HCT116 (cell line): Measurements from ENCODE around the gene FTCDNL1. TPM values are rescaled to one million over a fixed set of nuclear protein-coding genes. Genes with fewer than 3 reads are reported as not detected.

Experiments used
- ATAC-seq: fragments of 200-7000 bp; cut with Tn5 transposase; 2 replicates; pipeline ENCODE4 v1.9.1; 2020; ENCODE audit warnings: mild to moderate bottlenecking, moderate library complexity
- BruUV-seq: library from RNA; stranded (reverse); fragments of 400-500 nt; replicated peaks from 2 replicates; lab custom pipeline; 2021; lab: Mats Ljungman, UMichigan
- CTCF ChIA-PET: fragments of 300-600 bp; sonication (Branson Sonifier 250); formaldehyde crosslinking; loops from one replicate; lab custom pipeline; 2021; ENCODE audit warnings: antibody characterized with exemption; lab: Charles Lee
- POLR2A ChIA-PET: fragments of 300-600, 350-600 bp; sonication (Branson Sonifier 250); formaldehyde crosslinking; loops from one replicate; lab custom pipeline; 2021; ENCODE audit warnings: antibody characterized with exemption; lab: Charles Lee
- RAD21 ChIA-PET, 2 experiments: fragments of 300-600 bp; sonication (Branson Sonifier 250); formaldehyde crosslinking; loops; one replicate each; lab custom pipeline; 2023; ENCODE audit warnings: low total read pairs in 2 of 2; ENCODE audit not compliant: uncharacterized antibody in 2 of 2, unreplicated experiment in 2 of 2, low non-redundant PET in 1 of 2; lab: Charles Lee
- DNase-seq: peaks from one replicate; pipeline ENCODE4 v3.0.0-alpha.2; 2010; ENCODE audit warnings: low read depth, low spot score
- H2AFZ ChIP-seq: fragments of 200-600 bp; shearing (Covaris generic), sonication (generic); 2 replicates; pipeline ENCODE4 v1.6.1; 2017; ENCODE audit warnings: low read depth, mixed run types, mixed read lengths, antibody characterized with exemption, low read length; ENCODE audit not compliant: poor library complexity, severe bottlenecking
- H3K27ac ChIP-seq: 2 replicates; pipeline ENCODE4 v1.5.1; 2012; ENCODE audit warnings: low read depth, low read length
- H3K27me3 ChIP-seq: fragments of 200-600 bp; sonication (generic); 2 replicates; pipeline ENCODE4 v1.6.1; 2016; ENCODE audit warnings: mixed run types, low read length, mixed read lengths; ENCODE audit not compliant: insufficient read depth
- H3K36me3 ChIP-seq, 2 experiments: fragments of 200-500 bp in 1 of 2; fragments of 200-600 bp in 1 of 2; sonication (Bioruptor generic) in 1 of 2; sonication (generic) in 1 of 2; 2 replicates each; pipeline versions ENCODE4 v1.5.1 to v1.6.1; 2014 to 2016; ENCODE audit warnings: low read length in 2 of 2, inconsistent platforms in 1 of 2, mixed read lengths in 1 of 2, mixed run types in 1 of 2; ENCODE audit not compliant: insufficient read depth in 2 of 2, control insufficient read depth in 1 of 2
- H3K4me1 ChIP-seq, 2 experiments: fragments of 200-600 bp in 1 of 2; sonication (generic) in 1 of 2; 2 replicates each; pipeline versions ENCODE4 v1.5.1 to v1.6.1; 2012 to 2017; ENCODE audit warnings: low read length in 2 of 2, inconsistent platforms in 1 of 2, mild to moderate bottlenecking in 1 of 2, mixed read lengths in 1 of 2, mixed run types in 1 of 2, moderate library complexity in 1 of 2; ENCODE audit not compliant: insufficient read depth in 2 of 2, control insufficient read depth in 1 of 2
- H3K4me2 ChIP-seq: fragments of 200-600 bp; sonication (generic); 2 replicates; pipeline ENCODE4 v1.6.1; 2017; ENCODE audit warnings: mixed run types, low read length, mixed read lengths
- H3K4me3 ChIP-seq, 2 experiments: fragments of 200-600 bp in 1 of 2; sonication (generic) in 1 of 2; replicated peaks in 1 of 2; 2 replicates each; pipeline ENCODE4 v1.5.1; 2011 to 2016; ENCODE audit warnings: low read length in 2 of 2, control low read depth in 1 of 2, low read depth in 1 of 2, mild to moderate bottlenecking in 1 of 2, mixed read lengths in 1 of 2, mixed run types in 1 of 2
- H3K79me2 ChIP-seq: fragments of 200-600 bp; sonication (generic); 2 replicates; pipeline ENCODE4 v1.6.1; 2017; ENCODE audit warnings: mild to moderate bottlenecking, mixed run types, low read length, moderate library complexity, mixed read lengths; ENCODE audit not compliant: insufficient read depth
- H3K9ac ChIP-seq: fragments of 200-600 bp; sonication (generic); 2 replicates; pipeline ENCODE4 v1.6.1; 2016; ENCODE audit warnings: low read length, mixed read lengths
- H3K9me2 ChIP-seq: fragments of 200-600 bp; sonication (generic), shearing (Covaris generic); 2 replicates; pipeline ENCODE4 v1.6.1; 2017; ENCODE audit warnings: mixed run types, mild to moderate bottlenecking, moderate library complexity; ENCODE audit not compliant: insufficient read depth
- H3K9me3 ChIP-seq, 2 experiments: fragments of 200-500 bp in 1 of 2; fragments of 200-600 bp in 1 of 2; sonication (Bioruptor generic) in 1 of 2; sonication (generic) in 1 of 2; 2 replicates each; pipeline ENCODE4 v1.6.1; 2014 to 2017; ENCODE audit warnings: low read length in 2 of 2, mixed read lengths in 2 of 2, inconsistent platforms in 1 of 2, low read depth in 1 of 2, mild to moderate bottlenecking in 1 of 2, mixed run types in 1 of 2, moderate library complexity in 1 of 2; ENCODE audit not compliant: control insufficient read depth in 1 of 2, insufficient read depth in 1 of 2
- H4K20me1 ChIP-seq: fragments of 200-600 bp; sonication (generic), shearing (Covaris generic); 2 replicates; pipeline ENCODE4 v1.6.1; 2017; ENCODE audit warnings: mixed run types, mild to moderate bottlenecking, moderate library complexity; ENCODE audit not compliant: insufficient read depth
- CTCF ChIP-seq, 3 experiments: fragments of 200-600 bp in 1 of 3; sonication (generic) in 1 of 3; IDR thresholded peaks in 2 of 3; conservative IDR thresholded peaks in 1 of 3; 2 replicates each; pipeline ENCODE4 v1.5.1; 2012 to 2017; ENCODE audit warnings: low read depth in 2 of 3, low read length in 2 of 3, antibody characterized with exemption in 1 of 3, borderline replicate concordance in 1 of 3, control low read depth in 1 of 3, mild to moderate bottlenecking in 1 of 3, mixed read lengths in 1 of 3, mixed run types in 1 of 3, moderate library complexity in 1 of 3; ENCODE audit not compliant: insufficient read depth in 1 of 3
- EGR1 ChIP-seq: IDR thresholded peaks from 2 replicates; pipeline ENCODE4 v1.6.1; 2012; ENCODE audit warnings: low read depth
- ELF1 ChIP-seq: IDR thresholded peaks from 2 replicates; pipeline ENCODE4 v1.6.1; 2012; ENCODE audit warnings: low read depth, borderline replicate concordance
- EZH2 ChIP-seq: fragments of 200-600 bp; sonication (generic); IDR thresholded peaks from 2 replicates; pipeline ENCODE4 v1.6.1; 2017; ENCODE audit warnings: antibody characterized with exemption, mixed run types
- EZH2phosphoT487 ChIP-seq: fragments of 200-600 bp; IDR thresholded peaks from 2 replicates; pipeline ENCODE4 v1.6.1; 2018; ENCODE audit warnings: antibody characterized with exemption, borderline replicate concordance
- FOSL1 ChIP-seq: IDR thresholded peaks from 2 replicates; pipeline ENCODE4 v1.6.1; 2012; ENCODE audit warnings: low read depth
- JUND ChIP-seq: IDR thresholded peaks from 2 replicates; pipeline ENCODE4 v1.6.1; 2012
- MAX ChIP-seq: IDR thresholded peaks from 2 replicates; pipeline ENCODE4 v1.6.1; 2012
- POLR2A ChIP-seq: IDR thresholded peaks from 2 replicates; pipeline ENCODE4 v1.7.0; 2011; ENCODE audit warnings: borderline replicate concordance; ENCODE audit not compliant: insufficient read depth, insufficient read length; ENCODE audit errors: extremely low read depth
- POLR2AphosphoS5 ChIP-seq: IDR thresholded peaks from 2 replicates; pipeline ENCODE4 v1.6.1; 2011; ENCODE audit warnings: mild to moderate bottlenecking, low read depth, low read length, moderate library complexity
- RAD21 ChIP-seq: IDR thresholded peaks from 2 replicates; pipeline ENCODE4 v1.6.1; 2012; ENCODE audit warnings: low read depth, mild to moderate bottlenecking
- SIN3A ChIP-seq: IDR thresholded peaks from 2 replicates; pipeline ENCODE4 v1.6.1; 2012; ENCODE audit warnings: low read depth
- SP1 ChIP-seq: IDR thresholded peaks from 2 replicates; pipeline ENCODE4 v1.6.1; 2012; ENCODE audit warnings: low read depth
- SRF ChIP-seq: IDR thresholded peaks from 2 replicates; pipeline ENCODE4 v1.6.1; 2012; ENCODE audit warnings: low read depth
- YY1 ChIP-seq: IDR thresholded peaks from 2 replicates; pipeline ENCODE4 v1.6.1; 2011; ENCODE audit warnings: low read length, low read depth, moderate library complexity, mild to moderate bottlenecking; ENCODE audit not compliant: insufficient replicate concordance; ENCODE audit errors: extremely low read depth
- ZBTB33 ChIP-seq: IDR thresholded peaks from 2 replicates; pipeline ENCODE4 v1.6.1; 2011; ENCODE audit warnings: mild to moderate bottlenecking, low read length, moderate library complexity; ENCODE audit not compliant: insufficient replicate concordance; ENCODE audit errors: extremely low read depth
- ZFX ChIP-seq: fragments of 450-650 bp; IDR thresholded peaks from 2 replicates; pipeline ENCODE4 v1.6.1; 2017
- ZNF274 ChIP-seq: fragments of 200-500 bp; sonication (Bioruptor generic); IDR thresholded peaks from 2 replicates; pipeline ENCODE4 v1.6.1; 2014; ENCODE audit warnings: mild to moderate bottlenecking, low read depth, low read length, inconsistent platforms
- intact Hi-C: fragments of 100-400 bp; cut with micrococcal nuclease; formaldehyde crosslinking; loops from 2 replicates; pipeline ENCODE4 v1.10.0; 2022
- total RNA-seq: library from RNA; stranded (reverse); gene quantifications from one replicate; pipeline ENCODE4 v1.2.1, GENCODE V29; 2021; ENCODE audit not compliant: unreplicated experiment
- TF ChIP-seq, protein P1 (sequence below): IDR thresholded peaks from 2 replicates; pipeline ENCODE4 v1.6.1; 2012; ENCODE audit warnings: low read depth
- TF ChIP-seq, protein P2 (sequence below): IDR thresholded peaks from 2 replicates; pipeline ENCODE4 v1.6.1; 2012

FTCDNL1 gene
- total RNA-seq, 1 experiment from 2014 or later: 2.6 TPM

- H2AFZ ChIP-seq: no peak overlapping the region
- no peaks in the 10 kb centered on the region for H3K79me2 ChIP-seq
- no peaks in the 10 kb centered on the region for H3K4me1 ChIP-seq
- ATAC-seq (no peak), DNase-seq (no peak)
- no peaks in the 10 kb centered on the region for H3K9me3 ChIP-seq
- H3K27me3 ChIP-seq: no peaks in the 10 kb centered on the region; the same call in 1 of the 2 replicates
- ChIA-PET POLR2A (no interaction called here), RAD21 (no interaction called here), CTCF (interaction anchor here (1.6 kb wide), 1 partner anchor 17 kb away, joined by 4 read pairs; no protein-coding TSS in a partner anchor)
- H3K9ac ChIP-seq: no peak overlapping the region
- no peak overlapping the region for H3K27ac ChIP-seq
- no peaks in the 10 kb centered on the region for H4K20me1 ChIP-seq
- H3K9me2 ChIP-seq: no peaks in the 10 kb centered on the region
- H3K4me2 ChIP-seq: no peak overlapping the region
- no peak overlapping the region for H3K4me3 ChIP-seq
- intact Hi-C loops: no loop called here
- TF ChIP-seq EGR1: no peak
- TF ChIP-seq SRF: no peak
- no peak for TF ChIP-seq ZFX
- TF ChIP-seq ZBTB33: no peak
- TF ChIP-seq CTCF (IDR thresholded peaks at IDR 0.05 in 2 of 3, conservative IDR thresholded peaks at IDR 0.05 in 1 of 3; ENCODE audit: borderline replicate concordance in 1 of 3, insufficient read depth in 1 of 3, low read depth in 2 of 3, low read length in 2 of 3): no peak
- TF ChIP-seq, protein P1, sequence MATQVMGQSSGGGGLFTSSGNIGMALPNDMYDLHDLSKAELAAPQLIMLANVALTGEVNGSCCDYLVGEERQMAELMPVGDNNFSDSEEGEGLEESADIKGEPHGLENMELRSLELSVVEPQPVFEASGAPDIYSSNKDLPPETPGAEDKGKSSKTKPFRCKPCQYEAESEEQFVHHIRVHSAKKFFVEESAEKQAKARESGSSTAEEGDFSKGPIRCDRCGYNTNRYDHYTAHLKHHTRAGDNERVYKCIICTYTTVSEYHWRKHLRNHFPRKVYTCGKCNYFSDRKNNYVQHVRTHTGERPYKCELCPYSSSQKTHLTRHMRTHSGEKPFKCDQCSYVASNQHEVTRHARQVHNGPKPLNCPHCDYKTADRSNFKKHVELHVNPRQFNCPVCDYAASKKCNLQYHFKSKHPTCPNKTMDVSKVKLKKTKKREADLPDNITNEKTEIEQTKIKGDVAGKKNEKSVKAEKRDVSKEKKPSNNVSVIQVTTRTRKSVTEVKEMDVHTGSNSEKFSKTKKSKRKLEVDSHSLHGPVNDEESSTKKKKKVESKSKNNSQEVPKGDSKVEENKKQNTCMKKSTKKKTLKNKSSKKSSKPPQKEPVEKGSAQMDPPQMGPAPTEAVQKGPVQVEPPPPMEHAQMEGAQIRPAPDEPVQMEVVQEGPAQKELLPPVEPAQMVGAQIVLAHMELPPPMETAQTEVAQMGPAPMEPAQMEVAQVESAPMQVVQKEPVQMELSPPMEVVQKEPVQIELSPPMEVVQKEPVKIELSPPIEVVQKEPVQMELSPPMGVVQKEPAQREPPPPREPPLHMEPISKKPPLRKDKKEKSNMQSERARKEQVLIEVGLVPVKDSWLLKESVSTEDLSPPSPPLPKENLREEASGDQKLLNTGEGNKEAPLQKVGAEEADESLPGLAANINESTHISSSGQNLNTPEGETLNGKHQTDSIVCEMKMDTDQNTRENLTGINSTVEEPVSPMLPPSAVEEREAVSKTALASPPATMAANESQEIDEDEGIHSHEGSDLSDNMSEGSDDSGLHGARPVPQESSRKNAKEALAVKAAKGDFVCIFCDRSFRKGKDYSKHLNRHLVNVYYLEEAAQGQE: no peak
- TF ChIP-seq FOSL1: no peak
- no peak for TF ChIP-seq SP1
- no peak for TF ChIP-seq ZNF274
- TF ChIP-seq ELF1: no peak
- no peak for TF ChIP-seq JUND
- TF ChIP-seq, protein P2, sequence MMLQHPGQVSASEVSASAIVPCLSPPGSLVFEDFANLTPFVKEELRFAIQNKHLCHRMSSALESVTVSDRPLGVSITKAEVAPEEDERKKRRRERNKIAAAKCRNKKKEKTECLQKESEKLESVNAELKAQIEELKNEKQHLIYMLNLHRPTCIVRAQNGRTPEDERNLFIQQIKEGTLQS: no peak
- no peak for TF ChIP-seq EZH2
- TF ChIP-seq RAD21: no peak
- no peak for TF ChIP-seq YY1
- no peak for TF ChIP-seq POLR2A
- TF ChIP-seq EZH2phosphoT487: no peak
- no peak for TF ChIP-seq SIN3A
- no peak for TF ChIP-seq POLR2AphosphoS5
- TF ChIP-seq MAX: no peak
- no peaks in the 10 kb centered on the region for H3K36me3 ChIP-seq
- BruUV-seq: no TSS peak
Measured at GRCh38 chr2:199757233-199757870, 93.6 kb downstream of the FTCDNL1 start.
